Measurements from ENCODE around the gene PRDM2.

The PRDM2 gene

GRCh38 chr1:13807209-13807608, 107.2 kb downstream of the PRDM2 start:
- peak; percentile 29 for DNase-seq (ENCODE audit: extremely low spot score, insufficient read length, low read depth)
- FAIRE-seq, result peak; percentile 65

GRCh38 chr1:13808729-13809131, 108.7 kb downstream of the PRDM2 start:
- DNase-seq (ENCODE audit: extremely low spot score, insufficient read length, low read depth) (no peak), FAIRE-seq (no peak)

GRCh38 chr1:13809461-13810159, 109.6 kb downstream of the PRDM2 start:
- DNase-seq (ENCODE audit: extremely low spot score, insufficient read length, low read depth) (no peak), FAIRE-seq (no peak)

- DNase-seq (ENCODE audit: extremely low spot score, insufficient read length, low read depth) (no peak), FAIRE-seq (no peak)
Observed at GRCh38 chr1:13812456-13813397, 112.7 kb downstream of the PRDM2 start.

GRCh38 chr1:13813398-13814012, 113.5 kb downstream of the PRDM2 start:
- FAIRE-seq (peak; percentile 49), DNase-seq (ENCODE audit: extremely low spot score, insufficient read length, low read depth) (no peak)

- DNase-seq (ENCODE audit: extremely low spot score, insufficient read length, low read depth), result no peak
- FAIRE-seq, result no peak
Observed at GRCh38 chr1:13814131-13814530, 114.1 kb downstream of the PRDM2 start.

- no peak for DNase-seq (ENCODE audit: extremely low spot score, insufficient read length, low read depth)
- no peak for FAIRE-seq
Observed at GRCh38 chr1:13816016-13816760, 116.2 kb downstream of the PRDM2 start.

- no peak for FAIRE-seq
Observed at GRCh38 chr1:13817906-13818305, 117.9 kb downstream of the PRDM2 start.

GRCh38 chr1:13818926-13819325, 118.9 kb downstream of the PRDM2 start:
- no peak for FAIRE-seq
- no peak for DNase-seq (ENCODE audit: extremely low spot score, insufficient read length, low read depth)

More at GRCh38 chr1:13817906-13818305, 117.9 kb downstream of the PRDM2 start:
- DNase-seq (ENCODE audit: extremely low spot score, insufficient read length, low read depth), result no peak

GRCh38 chr1:13819642-13820041, 119.7 kb downstream of the PRDM2 start:
- no peak for FAIRE-seq

GRCh38 chr1:13820055-13820454, 120.1 kb downstream of the PRDM2 start:
- FAIRE-seq, result no peak
- no peak for DNase-seq (ENCODE audit: extremely low spot score, insufficient read length, low read depth)

More at GRCh38 chr1:13819642-13820041, 119.7 kb downstream of the PRDM2 start:
- no peak for DNase-seq (ENCODE audit: extremely low spot score, insufficient read length, low read depth)

GRCh38 chr1:13820456-13820855, 120.5 kb downstream of the PRDM2 start:
- DNase-seq (ENCODE audit: extremely low spot score, insufficient read length, low read depth) (no peak), FAIRE-seq (no peak)

GRCh38 chr1:13823126-13823880, 123.3 kb downstream of the PRDM2 start:
- no peak for FAIRE-seq

GRCh38 chr1:13823936-13824335, 123.9 kb downstream of the PRDM2 start:
- no peak for FAIRE-seq
- DNase-seq (ENCODE audit: extremely low spot score, insufficient read length, low read depth), result no peak

More at GRCh38 chr1:13823126-13823880, 123.3 kb downstream of the PRDM2 start:
- DNase-seq (ENCODE audit: extremely low spot score, insufficient read length, low read depth), result no peak

- DNase-seq (ENCODE audit: extremely low spot score, insufficient read length, low read depth) (no peak), FAIRE-seq (no peak)
Observed at GRCh38 chr1:13824626-13825025, 124.6 kb downstream of the PRDM2 start.

GRCh38 chr1:13825033-13825432, 125.0 kb downstream of the PRDM2 start:
- no peak for DNase-seq (ENCODE audit: extremely low spot score, insufficient read length, low read depth)
- no peak for FAIRE-seq

- no peak for DNase-seq (ENCODE audit: extremely low spot score, insufficient read length, low read depth)
- FAIRE-seq, result no peak
Observed at GRCh38 chr1:13826009-13826408, 126.0 kb downstream of the PRDM2 start.

- no peak for FAIRE-seq
Observed at GRCh38 chr1:13826591-13826990, 126.6 kb downstream of the PRDM2 start.

GRCh38 chr1:13828454-13829151, 128.6 kb downstream of the PRDM2 start:
- FAIRE-seq, result peak; percentile 65
- DNase-seq (ENCODE audit: extremely low spot score, insufficient read length, low read depth), result peak; percentile 45

More at GRCh38 chr1:13826591-13826990, 126.6 kb downstream of the PRDM2 start:
- DNase-seq (ENCODE audit: extremely low spot score, insufficient read length, low read depth), result no peak
